DND-41 (cell line): ENCODE results near the gene MYCBP2.

Experiments used
- EZH2 ChIP-seq: IDR thresholded peaks from 3 replicates; pipeline ENCODE4 v1.6.1; 2012; ENCODE audit warnings: borderline replicate concordance, low read depth, mild to moderate bottlenecking, moderate library complexity, low read length, inconsistent platforms; ENCODE audit not compliant: severe bottlenecking
- TF ChIP-seq, protein P1 (sequence below): IDR thresholded peaks from 2 replicates; pipeline ENCODE4 v1.5.1; 2012; ENCODE audit warnings: borderline replicate concordance, low read length, moderate library complexity, mild to moderate bottlenecking; ENCODE audit not compliant: poor library complexity, severe bottlenecking; ENCODE audit errors: extremely low read depth

DNA sequence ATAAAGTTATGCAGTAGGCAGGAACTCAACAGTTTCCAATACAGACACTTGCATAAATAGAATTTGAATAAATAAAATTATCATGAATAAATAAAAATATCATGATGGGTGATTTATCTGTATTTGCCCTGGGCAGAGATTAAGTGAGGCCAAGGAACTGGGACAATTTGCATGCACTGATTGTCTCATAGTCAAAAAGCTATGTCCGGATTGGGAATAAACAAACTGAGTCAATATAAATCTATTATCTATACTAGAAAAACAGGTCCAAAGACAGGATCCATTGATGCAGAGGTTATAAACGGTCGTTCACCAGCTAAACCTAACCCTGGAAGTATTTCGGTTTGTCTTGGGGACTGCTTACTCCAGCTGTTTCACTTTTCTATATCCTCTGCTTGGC lies 273.7 kb downstream of the MYCBP2 start:
- TF ChIP-seq, protein P1, sequence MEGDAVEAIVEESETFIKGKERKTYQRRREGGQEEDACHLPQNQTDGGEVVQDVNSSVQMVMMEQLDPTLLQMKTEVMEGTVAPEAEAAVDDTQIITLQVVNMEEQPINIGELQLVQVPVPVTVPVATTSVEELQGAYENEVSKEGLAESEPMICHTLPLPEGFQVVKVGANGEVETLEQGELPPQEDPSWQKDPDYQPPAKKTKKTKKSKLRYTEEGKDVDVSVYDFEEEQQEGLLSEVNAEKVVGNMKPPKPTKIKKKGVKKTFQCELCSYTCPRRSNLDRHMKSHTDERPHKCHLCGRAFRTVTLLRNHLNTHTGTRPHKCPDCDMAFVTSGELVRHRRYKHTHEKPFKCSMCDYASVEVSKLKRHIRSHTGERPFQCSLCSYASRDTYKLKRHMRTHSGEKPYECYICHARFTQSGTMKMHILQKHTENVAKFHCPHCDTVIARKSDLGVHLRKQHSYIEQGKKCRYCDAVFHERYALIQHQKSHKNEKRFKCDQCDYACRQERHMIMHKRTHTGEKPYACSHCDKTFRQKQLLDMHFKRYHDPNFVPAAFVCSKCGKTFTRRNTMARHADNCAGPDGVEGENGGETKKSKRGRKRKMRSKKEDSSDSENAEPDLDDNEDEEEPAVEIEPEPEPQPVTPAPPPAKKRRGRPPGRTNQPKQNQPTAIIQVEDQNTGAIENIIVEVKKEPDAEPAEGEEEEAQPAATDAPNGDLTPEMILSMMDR: no peak
- TF ChIP-seq EZH2: no peak
